GM12878 (cell line): ENCODE measurements around the gene POLR3A. TPM values are rescaled to one million over a fixed set of nuclear protein-coding genes. Genes with fewer than 3 reads are reported as not detected.

Experiments used
- ATAC-seq: fragments of 200-7000 bp; cut with Tn5 transposase; 3 replicates; pipeline ENCODE4 v1.9.1; 2020; ENCODE audit warnings: mild to moderate bottlenecking, moderate library complexity
- BruUV-seq: library from RNA; stranded (reverse); fragments of 400-500 nt; replicated peaks from 2 replicates; lab custom pipeline; 2021; lab: Mats Ljungman, UMichigan
- CTCF ChIA-PET: fragments of 300-600 bp; sonication (Branson Sonifier 250); formaldehyde crosslinking; extraction: SDS; loops from one replicate; lab custom pipeline; 2021; ENCODE audit warnings: inconsistent platforms; lab: Yijun Ruan, JAX
- POLR2A ChIA-PET: fragments of 350-600 bp; formaldehyde crosslinking; extraction: SDS; loops from one replicate; lab custom pipeline; 2021; ENCODE audit warnings: inconsistent platforms; lab: Charles Lee
- RAD21 ChIA-PET: fragments of 300-600 bp; sonication (Branson Sonifier 250); formaldehyde crosslinking; loops from one replicate; lab custom pipeline; 2023; ENCODE audit warnings: antibody characterized with exemption; ENCODE audit not compliant: unreplicated experiment; lab: Charles Lee
- SMC1A ChIA-PET: fragments of 300-600 bp; sonication (Branson Sonifier 250); formaldehyde crosslinking; loops from one replicate; lab custom pipeline; 2023; ENCODE audit not compliant: unreplicated experiment, uncharacterized antibody; lab: Charles Lee
- DNase-seq: peaks from one replicate; pipeline ENCODE4 v3.0.0-alpha.2; 2011; ENCODE audit warnings: low read depth, low spot score
- FAIRE-seq: peaks from 3 replicates; lab custom pipeline; 2011; peaks lifted over from hg19 to GRCh38; lab: Jason Lieb, UNC
- H2AFZ ChIP-seq: 2 replicates; pipeline ENCODE4 v1.6.0; 2011; ENCODE audit warnings: low read depth, low read length, control low read depth; ENCODE audit not compliant: control insufficient read depth
- H3K27ac ChIP-seq: 2 replicates; pipeline ENCODE4 v1.5.1; 2011; ENCODE audit warnings: control low read depth; ENCODE audit not compliant: control insufficient read depth, insufficient read depth
- H3K27me3 ChIP-seq, 2 experiments: replicated peaks in 1 of 2; 2 replicates each; pipeline versions ENCODE4 v1.6.0 to v1.6.1; 2011; ENCODE audit warnings: low read length in 1 of 2; ENCODE audit not compliant: control insufficient read depth in 2 of 2, insufficient read depth in 2 of 2
- H3K36me3 ChIP-seq, 2 experiments: 2 replicates each; pipeline ENCODE4 v1.5.1; 2011; ENCODE audit warnings: low read length in 1 of 2; ENCODE audit not compliant: control insufficient read depth in 2 of 2, insufficient read depth in 2 of 2
- H3K4me1 ChIP-seq: 2 replicates; pipeline ENCODE4 v1.6.1; 2011; ENCODE audit warnings: mild to moderate bottlenecking, low read length, moderate library complexity, mixed read lengths; ENCODE audit not compliant: control insufficient read depth, insufficient read depth
- H3K4me2 ChIP-seq: 2 replicates; pipeline ENCODE4 v1.6.0; 2011; ENCODE audit warnings: control low read depth; ENCODE audit not compliant: control insufficient read depth, insufficient read depth
- H3K4me3 ChIP-seq: fragments of 200-600 bp; sonication (generic); 2 replicates; pipeline ENCODE4 v1.5.1; 2016
- H3K79me2 ChIP-seq: 2 replicates; pipeline ENCODE4 v1.6.0; 2011; ENCODE audit warnings: low read length; ENCODE audit not compliant: control insufficient read depth, insufficient read depth
- H3K9ac ChIP-seq: 2 replicates; pipeline ENCODE4 v1.8.0; 2011; ENCODE audit warnings: low read length, control low read depth, mixed read lengths; ENCODE audit not compliant: control insufficient read depth, insufficient read depth
- H3K9me3 ChIP-seq: replicated peaks from 3 replicates; pipeline ENCODE4 v1.5.1; 2011; ENCODE audit warnings: mild to moderate bottlenecking, low read length; ENCODE audit not compliant: control insufficient read depth, insufficient read depth
- H4K20me1 ChIP-seq: 2 replicates; pipeline ENCODE4 v1.6.0; 2011; ENCODE audit not compliant: control insufficient read depth, insufficient read depth
- ASH2L ChIP-seq: fragments of 300-600, 200-600 bp; sonication (generic); IDR thresholded peaks from 2 replicates; pipeline ENCODE4 v1.6.1; 2017; ENCODE audit warnings: low read depth, mild to moderate bottlenecking, borderline replicate concordance
- GATAD2B ChIP-seq: fragments of 450-650 bp; conservative IDR thresholded peaks from 2 replicates; pipeline ENCODE4 v1.6.1; 2017; ENCODE audit warnings: low read depth, mild to moderate bottlenecking, moderate library complexity
- HDGF ChIP-seq: fragments of 450-650 bp; IDR thresholded peaks from 2 replicates; pipeline ENCODE4 v1.6.1; 2016; ENCODE audit warnings: antibody characterized with exemption
- KAT2A ChIP-seq: conservative IDR thresholded peaks from 2 replicates; pipeline ENCODE4 v1.6.1; 2011; ENCODE audit warnings: low read depth, low read length; ENCODE audit not compliant: control insufficient read depth
- MEF2A ChIP-seq: IDR thresholded peaks from 2 replicates; pipeline ENCODE4 v1.6.1; 2011; ENCODE audit warnings: low read depth, mild to moderate bottlenecking, low read length, moderate library complexity; ENCODE audit not compliant: insufficient read depth
- POLR2A ChIP-seq: IDR thresholded peaks from 2 replicates; pipeline ENCODE4 v1.6.1; 2011; ENCODE audit warnings: low read depth, mild to moderate bottlenecking, low read length
- RAD21 ChIP-seq: IDR thresholded peaks from 2 replicates; pipeline ENCODE4 v1.6.1; 2011; ENCODE audit warnings: mild to moderate bottlenecking, low read depth, low read length, moderate library complexity; ENCODE audit not compliant: insufficient read depth
- RUNX3 ChIP-seq: IDR thresholded peaks from 2 replicates; pipeline ENCODE4 v1.6.1; 2012; ENCODE audit warnings: low read length, inconsistent platforms
- SIX5 ChIP-seq: IDR thresholded peaks from 2 replicates; pipeline ENCODE4 v1.6.1; 2011; ENCODE audit warnings: mild to moderate bottlenecking, low read depth, low read length, moderate library complexity; ENCODE audit not compliant: severe bottlenecking
- SMARCA5 ChIP-seq: fragments of 450-650 bp; IDR thresholded peaks from 2 replicates; pipeline ENCODE4 v1.6.1; 2017; ENCODE audit warnings: mild to moderate bottlenecking
- SUZ12 ChIP-seq: fragments of 200-600 bp; sonication (generic); IDR thresholded peaks from one replicate; pipeline ENCODE4 v1.6.1; 2018; ENCODE audit warnings: antibody characterized with exemption, mild to moderate bottlenecking; ENCODE audit not compliant: unreplicated experiment
- WRNIP1 ChIP-seq: IDR thresholded peaks from 2 replicates; pipeline ENCODE4 v1.6.1; 2011; ENCODE audit warnings: low read depth, low read length, improper control_type of control experiment, borderline replicate concordance
- WGBS: methylation state at CpG from one replicate; pipeline ENCODE4 v1.1.6; 2016; ENCODE audit warnings: low lambda C conversion rate; ENCODE audit not compliant: insufficient replicate concordance, insufficient coverage; ENCODE audit errors: missing lambda C conversion rate; 5-methylcytosine and 5-hydroxymethylcytosine counted together
- in situ Hi-C: fragments of 300-500 bp; cut with MboI; formaldehyde crosslinking; loops from 9 replicates; pipeline ENCODE4 v1.14.3; 2018; ENCODE audit warnings: mixed read lengths
- intact Hi-C: fragments of 100-400 bp; cut with micrococcal nuclease; formaldehyde crosslinking; loops from one replicate; pipeline ENCODE4 v1.14.2; 2022; ENCODE audit not compliant: unreplicated experiment
- polyA plus RNA-seq, 11 experiments: library from polyadenylated mRNA; depleted of rRNA in 4 of 11; unstranded in 6 of 11; stranded (reverse) in 5 of 11; fragments of >200 nt; fragmentation: Nextera tagmentation in 4 of 11; fragmentation: Illumina TruSeq in 1 of 11; extraction: Ambion mirVana in 4 of 11; extraction: Trizol in 1 of 11; gene quantifications; 1 replicate in 1 of 11; 2 replicates in 10 of 11; pipeline versions ENCODE4 v1.2.1 to v1.2.3, GENCODE V29; 2011 to 2016; ENCODE audit warnings: inconsistent platforms in 2 of 11, missing spikeins in 2 of 11, low read depth in 1 of 11
- total RNA-seq, 4 experiments: library from RNA; depleted of rRNA in 3 of 4; stranded (reverse); fragments of >200 nt in 3 of 4; fragmentation: Illumina TruSeq in 1 of 4; extraction: Trizol in 1 of 4; gene quantifications; 2 replicates each; pipeline versions ENCODE4 v1.2.1 to v1.2.3, GENCODE V29; 2013 to 2021
- TF ChIP-seq, protein P1 (sequence below): fragments of 450-650 bp; formaldehyde crosslinking; IDR thresholded peaks from 2 replicates; pipeline ENCODE4 v1.4.0; 2022; ENCODE audit warnings: mild to moderate bottlenecking, moderate library complexity
- TF ChIP-seq, protein P2 (sequence below): fragments of 450-650 bp; IDR thresholded peaks from 2 replicates; pipeline ENCODE4 v1.6.1; 2017; ENCODE audit warnings: mild to moderate bottlenecking, low read depth, inconsistent platforms; ENCODE audit not compliant: poor library complexity, severe bottlenecking

Gene POLR3A
- total and polyA plus RNA-seq, 10 of the 15 experiments (the other 5 are each of a cell fraction or from before 2014, with no cell fraction given) = 5.4 to 20.4 (median 14.4) TPM

DNA sequence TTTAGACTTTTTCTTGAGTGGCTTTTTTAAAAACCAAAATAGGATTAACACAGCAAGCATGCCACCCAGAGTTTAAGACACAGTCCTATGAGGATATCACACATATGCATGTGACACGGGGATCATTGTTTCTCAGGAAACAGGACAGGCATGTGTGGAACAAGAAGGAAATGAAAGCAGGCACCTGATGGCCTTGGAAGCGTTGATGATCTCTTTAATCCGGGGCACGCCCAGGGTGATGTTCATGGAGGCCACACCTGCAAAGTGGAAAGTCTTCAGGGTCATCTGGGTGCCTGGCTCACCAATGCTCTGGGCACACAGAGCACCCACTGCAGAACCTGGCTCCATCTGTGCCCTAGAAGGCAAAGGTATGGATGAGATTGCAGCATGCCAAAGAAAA is 44.3 kb downstream of the POLR3A start:
- Histone ChIP-seq H3K4me1 (no peaks in the 10 kb centered on the region), H3K27ac (no peak overlapping the region), H3K4me3 (no peak overlapping the region), H3K9me3 (no peaks in the 10 kb centered on the region), H3K4me2 (no peak overlapping the region), H3K9ac (no peak overlapping the region), H4K20me1 (no peaks in the 10 kb centered on the region), H3K79me2 (no peaks in the 10 kb centered on the region), H3K27me3 (no peaks in the 10 kb centered on the region), H2AFZ (no peak overlapping the region), H3K36me3 (peaks cover 25 to 40% of the 10 kb centered on the region in 2 experiments; a peak in 3 of 4 replicates)
- in situ Hi-C loops (no loop called here), intact Hi-C loops (no loop called here)
- CTCF ChIA-PET = no interaction called here
- ATAC-seq = no peak
- 98% methylated on average over 4 of the region's 4 CpGs for WGBS
- no peak for FAIRE-seq
- no peak for DNase-seq
- RAD21 ChIA-PET = no interaction called here
- POLR2A ChIA-PET = no interaction called here
- BruUV-seq = no TSS peak
- TF ChIP-seq RUNX3 (no peak), RAD21 (no peak), KAT2A (no peak), ASH2L (no peak), SIX5 (no peak), SMARCA5 (no peak), POLR2A (no peak), HDGF (no peak), GATAD2B (no peak), WRNIP1 (no peak), SUZ12 (no peak), MEF2A (no peak)
- TF ChIP-seq, protein P1, sequence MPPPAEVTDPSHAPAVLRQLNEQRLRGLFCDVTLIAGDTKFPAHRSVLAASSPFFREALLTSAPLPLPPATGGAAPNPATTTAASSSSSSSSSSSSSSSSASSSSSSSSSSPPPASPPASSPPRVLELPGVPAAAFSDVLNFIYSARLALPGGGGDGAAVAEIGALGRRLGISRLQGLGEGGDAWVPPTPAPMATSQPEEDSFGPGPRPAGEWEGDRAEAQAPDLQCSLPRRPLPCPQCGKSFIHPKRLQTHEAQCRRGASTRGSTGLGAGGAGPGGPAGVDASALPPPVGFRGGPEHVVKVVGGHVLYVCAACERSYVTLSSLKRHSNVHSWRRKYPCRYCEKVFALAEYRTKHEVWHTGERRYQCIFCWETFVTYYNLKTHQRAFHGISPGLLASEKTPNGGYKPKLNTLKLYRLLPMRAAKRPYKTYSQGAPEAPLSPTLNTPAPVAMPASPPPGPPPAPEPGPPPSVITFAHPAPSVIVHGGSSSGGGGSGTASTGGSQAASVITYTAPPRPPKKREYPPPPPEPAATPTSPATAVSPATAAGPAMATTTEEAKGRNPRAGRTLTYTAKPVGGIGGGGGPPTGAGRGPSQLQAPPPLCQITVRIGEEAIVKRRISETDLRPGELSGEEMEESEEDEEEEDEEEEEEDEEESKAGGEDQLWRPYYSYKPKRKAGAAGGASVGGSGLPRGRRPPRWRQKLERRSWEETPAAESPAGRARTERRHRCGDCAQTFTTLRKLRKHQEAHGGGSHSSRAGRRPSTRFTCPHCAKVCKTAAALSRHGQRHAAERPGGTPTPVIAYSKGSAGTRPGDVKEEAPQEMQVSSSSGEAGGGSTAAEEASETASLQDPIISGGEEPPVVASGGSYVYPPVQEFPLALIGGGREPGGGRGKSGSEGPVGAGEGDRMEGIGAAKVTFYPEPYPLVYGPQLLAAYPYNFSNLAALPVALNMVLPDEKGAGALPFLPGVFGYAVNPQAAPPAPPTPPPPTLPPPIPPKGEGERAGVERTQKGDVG = no peak
- TF ChIP-seq, protein P2, sequence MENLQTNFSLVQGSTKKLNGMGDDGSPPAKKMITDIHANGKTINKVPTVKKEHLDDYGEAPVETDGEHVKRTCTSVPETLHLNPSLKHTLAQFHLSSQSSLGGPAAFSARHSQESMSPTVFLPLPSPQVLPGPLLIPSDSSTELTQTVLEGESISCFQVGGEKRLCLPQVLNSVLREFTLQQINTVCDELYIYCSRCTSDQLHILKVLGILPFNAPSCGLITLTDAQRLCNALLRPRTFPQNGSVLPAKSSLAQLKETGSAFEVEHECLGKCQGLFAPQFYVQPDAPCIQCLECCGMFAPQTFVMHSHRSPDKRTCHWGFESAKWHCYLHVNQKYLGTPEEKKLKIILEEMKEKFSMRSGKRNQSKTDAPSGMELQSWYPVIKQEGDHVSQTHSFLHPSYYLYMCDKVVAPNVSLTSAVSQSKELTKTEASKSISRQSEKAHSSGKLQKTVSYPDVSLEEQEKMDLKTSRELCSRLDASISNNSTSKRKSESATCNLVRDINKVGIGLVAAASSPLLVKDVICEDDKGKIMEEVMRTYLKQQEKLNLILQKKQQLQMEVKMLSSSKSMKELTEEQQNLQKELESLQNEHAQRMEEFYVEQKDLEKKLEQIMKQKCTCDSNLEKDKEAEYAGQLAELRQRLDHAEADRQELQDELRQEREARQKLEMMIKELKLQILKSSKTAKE = no peak
- SMC1A ChIA-PET = no interaction called here
